IMR-90 (cell line): ENCODE results near the gene GPSM3. TPM values are rescaled to one million over a fixed set of nuclear protein-coding genes. Genes with fewer than 3 reads are reported as not detected.

Experiments used
- BHLHE40 ChIP-seq: fragments of 150-350 bp; IDR thresholded peaks from 2 replicates; pipeline ENCODE4 v1.6.1; 2016; ENCODE audit warnings: mild to moderate bottlenecking, low read depth, low read length
- CHD1 ChIP-seq: IDR thresholded peaks from 2 replicates; pipeline ENCODE4 v1.6.1; 2012; ENCODE audit warnings: low read depth, low read length, improper control_type of control experiment
- polyA plus RNA-seq, 3 experiments: library from polyadenylated mRNA; depleted of rRNA; stranded (reverse); fragments of >200 nt; gene quantifications; 2 replicates each; pipeline ENCODE4 v1.2.3, GENCODE V29; 2012; ENCODE audit warnings: low replicate concordance in 1 of 3
- total RNA-seq: library from RNA; depleted of rRNA; stranded (reverse); fragments of >200 nt; gene quantifications from 2 replicates; pipeline ENCODE4 v1.2.3, GENCODE V29; 2012

The GPSM3 gene
- total and polyA plus RNA-seq, 2 of the 4 experiments (the other 2 are of a cell fraction): 3.0 to 9.8 TPM

DNA sequence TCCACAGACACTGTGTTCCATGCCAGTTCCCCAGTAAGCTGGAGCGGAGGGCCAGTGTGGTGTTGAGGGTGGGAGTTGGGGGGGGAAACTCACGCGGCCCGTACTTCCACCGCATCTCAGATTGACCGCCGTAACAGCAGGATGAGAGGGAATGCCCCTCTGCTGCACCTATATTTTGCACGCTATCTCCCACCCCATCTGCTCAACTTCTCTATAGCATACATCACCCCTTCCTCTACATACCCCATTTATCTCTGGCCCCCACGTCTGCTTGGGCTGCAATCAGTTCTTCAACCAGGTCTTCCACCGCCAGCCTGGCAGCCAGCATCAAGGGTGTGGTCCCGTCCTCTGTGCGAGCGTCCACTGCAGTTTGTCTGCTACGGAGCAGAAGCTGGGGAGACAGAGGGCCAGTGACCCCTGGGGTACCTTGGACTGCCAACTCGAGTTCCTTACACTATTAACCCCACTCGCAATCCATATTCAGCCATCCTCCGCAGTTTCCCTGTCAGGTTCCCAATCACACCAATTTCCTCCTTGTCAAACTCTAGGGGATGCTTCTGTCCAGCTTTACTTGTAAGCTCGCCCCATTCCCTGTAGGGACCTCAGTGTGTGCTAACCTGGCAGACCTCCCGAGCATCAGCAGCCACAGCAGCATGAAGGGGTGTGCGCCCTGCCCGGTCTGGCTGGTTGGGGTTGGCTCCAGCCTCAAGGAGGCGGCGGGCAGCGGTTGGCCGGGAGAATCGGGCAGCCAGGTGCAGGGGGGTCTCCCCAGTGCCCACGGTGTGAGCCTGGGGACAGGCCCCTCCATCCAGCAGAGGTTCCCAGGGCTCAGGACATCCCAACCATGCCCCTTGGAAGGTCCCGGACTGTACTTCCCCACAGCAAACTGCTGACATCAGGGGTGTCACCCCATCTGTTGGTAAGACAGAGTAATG lies 4.5 kb upstream of the GPSM3 start (continued):
- TF ChIP-seq CHD1 (no peak), BHLHE40 (no peak)
